ENCODE data around the gene NCCRP1. TPM values are rescaled to one million over a fixed set of nuclear protein-coding genes. Genes with fewer than 3 reads are reported as not detected.

NCCRP1 gene
- total and polyA plus RNA-seq, 7 experiments from 2014 or later: not detected

GRCh38 chr19:39180749-39181148 is 16.0 kb upstream of the NCCRP1 start:
- Mint-ChIP-seq H3K4me1 (peaks cover 0 to 4% (median 0%) of the 10 kb centered on the region in 7 donors), H3K36me3 (peaks cover 0 to 13% (median 0%) of the 10 kb centered on the region in 5 donors), H3K27ac (no peak overlapping the region), H3K4me3 (no peak overlapping the region), H3K27me3 (no peaks in the 10 kb centered on the region), H3K9me3 (no peaks in the 10 kb centered on the region)
- peaks cover 0 to 37% (median 0%) of the 10 kb centered on the region in 3 experiments for H3K36me3 ChIP-seq (ENCODE audit: control insufficient read depth in 2 of 3, insufficient read depth in 3 of 3, low read length in 3 of 3)
- ATAC-seq (no peak), DNase-seq (no peak)
- ChIA-PET CTCF (no interaction called here), POLR2A (no interaction called here)
- H3K4me3 ChIP-seq (ENCODE audit: low read length): no peak overlapping the region
- H3K27me3 ChIP-seq (ENCODE audit: control insufficient read depth in 2 of 2, insufficient read depth in 2 of 2, low read length in 2 of 2): no peaks in the 10 kb centered on the region
- H3K4me1 ChIP-seq (ENCODE audit: control insufficient read depth in 2 of 2, insufficient read depth in 2 of 2, low read length in 2 of 2): no peaks in the 10 kb centered on the region
- intact Hi-C loops (cut with micrococcal nuclease): no loop called here
- H3K9me3 ChIP-seq (ENCODE audit: control insufficient read depth in 2 of 3, low read length in 3 of 3): no peaks in the 10 kb centered on the region
- no peak overlapping the region for H3K27ac ChIP-seq (ENCODE audit: low read depth, low read length)

GRCh38 chr19:39181500-39182173 is 15.1 kb upstream of the NCCRP1 start:
- H3K27ac Mint-ChIP-seq: no peak overlapping the region
- Histone ChIP-seq H3K27me3 (ENCODE audit: control insufficient read depth in 2 of 2, insufficient read depth in 2 of 2, low read length in 2 of 2) (no peaks in the 10 kb centered on the region), H3K4me1 (ENCODE audit: control insufficient read depth in 2 of 2, insufficient read depth in 2 of 2, low read length in 2 of 2) (no peaks in the 10 kb centered on the region), H3K4me3 (ENCODE audit: low read length) (no peak overlapping the region), H3K9me3 (ENCODE audit: control insufficient read depth in 2 of 3, low read length in 3 of 3) (no peaks in the 10 kb centered on the region), H3K36me3 (ENCODE audit: control insufficient read depth in 2 of 3, insufficient read depth in 3 of 3, low read length in 3 of 3) (peaks cover 0 to 28% (median 0%) of the 10 kb centered on the region in 3 experiments), H3K27ac (ENCODE audit: low read depth, low read length) (no peak overlapping the region)
- H3K9me3 Mint-ChIP-seq: no peaks in the 10 kb centered on the region
- H3K27me3 Mint-ChIP-seq: no peaks in the 10 kb centered on the region
- H3K36me3 Mint-ChIP-seq: peaks cover 0 to 11% (median 0%) of the 10 kb centered on the region in 5 donors
- peaks cover 0 to 4% (median 0%) of the 10 kb centered on the region in 7 donors for H3K4me1 Mint-ChIP-seq
- DNase-seq (no peak), ATAC-seq (no peak)
- intact Hi-C loops (cut with micrococcal nuclease): no loop called here
- ChIA-PET POLR2A (interaction anchor here (0.5 kb wide), 1 partner anchor 1141 kb away, joined by 3 read pairs; no protein-coding TSS in a partner anchor), CTCF (no interaction called here)
- no peak overlapping the region for H3K4me3 Mint-ChIP-seq

DNA sequence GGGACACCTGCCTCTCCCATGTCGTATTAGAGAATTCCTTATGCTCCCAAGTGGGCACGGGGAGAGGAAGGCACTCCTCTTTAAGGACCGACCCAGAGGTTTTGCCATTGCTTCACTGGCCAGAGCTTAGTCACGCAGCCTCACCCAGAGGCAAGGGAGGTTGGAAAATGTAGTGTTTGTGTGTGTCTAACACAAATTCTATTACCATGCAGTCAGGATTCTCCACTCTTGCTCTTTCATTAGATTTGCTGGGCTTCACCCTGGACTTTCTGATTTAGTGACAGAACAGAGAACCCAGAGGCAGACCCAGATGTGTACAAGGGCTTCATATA is 14.6 kb upstream of the NCCRP1 start:
- H3K27ac Mint-ChIP-seq: no peak overlapping the region
- POLR2A ChIA-PET: interaction anchor here (0.5 kb wide), 1 partner anchor 1141 kb away, joined by 3 read pairs; no protein-coding TSS in a partner anchor

GRCh38 chr19:39183104-39183503 is 13.7 kb upstream of the NCCRP1 start:
- Histone ChIP-seq H3K27me3 (ENCODE audit: control insufficient read depth in 2 of 2, insufficient read depth in 2 of 2, low read length in 2 of 2) (no peaks in the 10 kb centered on the region), H3K9me3 (ENCODE audit: control insufficient read depth in 2 of 3, low read length in 3 of 3) (no peaks in the 10 kb centered on the region), H3K36me3 (ENCODE audit: control insufficient read depth in 2 of 3, insufficient read depth in 3 of 3, low read length in 3 of 3) (peaks cover 0 to 15% (median 0%) of the 10 kb centered on the region in 3 experiments), H3K4me1 (ENCODE audit: control insufficient read depth in 2 of 2, insufficient read depth in 2 of 2, low read length in 2 of 2) (no peaks in the 10 kb centered on the region), H3K27ac (ENCODE audit: low read depth, low read length) (no peak overlapping the region), H3K4me3 (ENCODE audit: low read length) (no peak overlapping the region)
- POLR2A ChIA-PET: no interaction called here
- no peak for DNase-seq
- Mint-ChIP-seq H3K27ac (no peak overlapping the region), H3K4me3 (no peak overlapping the region), H3K27me3 (peaks cover 0 to 7% (median 4%) of the 10 kb centered on the region in 5 donors), H3K9me3 (no peaks in the 10 kb centered on the region), H3K4me1 (peaks cover 0 to 6% (median 0%) of the 10 kb centered on the region in 7 donors), H3K36me3 (peaks cover 0 to 6% (median 0%) of the 10 kb centered on the region in 5 donors)
- CTCF ChIA-PET: no interaction called here
- ATAC-seq: no peak
- intact Hi-C loops (cut with micrococcal nuclease): no loop called here

More for the DNA sequence above, 14.6 kb upstream of the NCCRP1 start:
- Histone ChIP-seq H3K9me3 (ENCODE audit: control insufficient read depth in 2 of 3, low read length in 3 of 3) (no peaks in the 10 kb centered on the region), H3K4me1 (ENCODE audit: control insufficient read depth in 2 of 2, insufficient read depth in 2 of 2, low read length in 2 of 2) (no peaks in the 10 kb centered on the region), H3K4me3 (ENCODE audit: low read length) (no peak overlapping the region), H3K27me3 (ENCODE audit: control insufficient read depth in 2 of 2, insufficient read depth in 2 of 2, low read length in 2 of 2) (no peaks in the 10 kb centered on the region), H3K36me3 (ENCODE audit: control insufficient read depth in 2 of 3, insufficient read depth in 3 of 3, low read length in 3 of 3) (peaks cover 0 to 24% (median 0%) of the 10 kb centered on the region in 3 experiments), H3K27ac (ENCODE audit: low read depth, low read length) (no peak overlapping the region)
- Mint-ChIP-seq H3K4me1 (peaks cover 0 to 5% (median 0%) of the 10 kb centered on the region in 7 donors), H3K27me3 (peaks cover 0 to 2% (median 1%) of the 10 kb centered on the region in 5 donors), H3K36me3 (peaks cover 0 to 8% (median 0%) of the 10 kb centered on the region in 5 donors), H3K9me3 (no peaks in the 10 kb centered on the region), H3K4me3 (no peak overlapping the region)
- CTCF ChIA-PET: no interaction called here
- DNase-seq (no peak), ATAC-seq (no peak)
- intact Hi-C loops (cut with micrococcal nuclease): no loop called here

- ATAC-seq (no peak), DNase-seq (no peak)
- Histone ChIP-seq H3K36me3 (ENCODE audit: control insufficient read depth in 2 of 3, insufficient read depth in 3 of 3, low read length in 3 of 3) (no peaks in the 10 kb centered on the region), H3K9me3 (ENCODE audit: control insufficient read depth in 2 of 3, low read length in 3 of 3) (no peaks in the 10 kb centered on the region), H3K4me3 (ENCODE audit: low read length) (no peak overlapping the region), H3K4me1 (ENCODE audit: control insufficient read depth in 2 of 2, insufficient read depth in 2 of 2, low read length in 2 of 2) (no peaks in the 10 kb centered on the region), H3K27me3 (ENCODE audit: control insufficient read depth in 2 of 2, insufficient read depth in 2 of 2, low read length in 2 of 2) (no peaks in the 10 kb centered on the region), H3K27ac (ENCODE audit: low read depth, low read length) (no peak overlapping the region)
- H3K36me3 Mint-ChIP-seq: peaks cover 0 to 3% (median 0%) of the 10 kb centered on the region in 5 donors
- intact Hi-C loops (cut with micrococcal nuclease): no loop called here
- peaks cover 5 to 26% (median 10%) of the 10 kb centered on the region in 5 donors for H3K27me3 Mint-ChIP-seq
- POLR2A ChIA-PET: no interaction called here
- no peaks in the 10 kb centered on the region for H3K9me3 Mint-ChIP-seq
- H3K4me1 Mint-ChIP-seq: peaks cover 0 to 8% (median 0%) of the 10 kb centered on the region in 7 donors
- H3K27ac Mint-ChIP-seq: no peak overlapping the region
- CTCF ChIA-PET: interaction anchor here (1.1 to 2.6 kb wide), 3 partner anchors 11 to 152 kb away, joined by 3 to 10 read pairs (median 5); no protein-coding TSS in a partner anchor
- no peak overlapping the region for H3K4me3 Mint-ChIP-seq
These were observed 10.4 kb upstream of the NCCRP1 start for GRCh38 chr19:39186391-39186790.

GRCh38 chr19:39187552-39187943 is 9.2 kb upstream of the NCCRP1 start:
- intact Hi-C loops (cut with micrococcal nuclease): loop anchor here in 1 of 2 donors (1.0 kb wide), 1 partner anchor 225 kb away; no protein-coding TSS in a partner anchor
- CTCF ChIA-PET: interaction anchor here (1.5 to 2.6 kb wide), 2 partner anchors 65 to 154 kb away, joined by 3 to 10 read pairs; no protein-coding TSS in a partner anchor

DNA sequence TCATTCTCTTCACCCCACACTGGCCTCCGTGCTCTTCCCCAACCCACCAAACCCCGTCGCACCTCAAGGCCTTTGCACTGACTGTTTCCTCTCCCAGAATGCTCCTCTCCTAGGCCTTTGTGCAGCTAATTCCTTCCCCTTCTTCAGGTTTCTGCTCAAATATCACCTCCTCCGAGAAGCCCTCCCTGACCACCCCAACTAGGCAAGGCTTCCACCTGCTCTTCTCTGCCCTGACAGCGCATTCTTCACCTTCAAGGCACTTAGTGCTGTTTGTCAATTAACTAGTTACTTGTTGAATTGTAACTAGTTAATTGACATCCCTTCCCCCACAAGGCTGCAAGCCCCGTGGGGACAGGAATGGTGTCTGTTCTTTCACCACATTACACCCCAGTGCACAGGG is 7.8 kb upstream of the NCCRP1 start:
- H3K4me3 Mint-ChIP-seq: no peak overlapping the region
- ATAC-seq (no peak), DNase-seq (no peak)
- Histone ChIP-seq H3K27me3 (ENCODE audit: control insufficient read depth in 2 of 2, insufficient read depth in 2 of 2, low read length in 2 of 2) (no peaks in the 10 kb centered on the region), H3K4me1 (ENCODE audit: control insufficient read depth in 2 of 2, insufficient read depth in 2 of 2, low read length in 2 of 2) (no peaks in the 10 kb centered on the region), H3K27ac (ENCODE audit: low read depth, low read length) (no peak overlapping the region), H3K4me3 (ENCODE audit: low read length) (no peak overlapping the region), H3K9me3 (ENCODE audit: control insufficient read depth in 2 of 3, low read length in 3 of 3) (no peaks in the 10 kb centered on the region), H3K36me3 (ENCODE audit: control insufficient read depth in 2 of 3, insufficient read depth in 3 of 3, low read length in 3 of 3) (no peaks in the 10 kb centered on the region)
- POLR2A ChIA-PET: no interaction called here
- H3K27me3 Mint-ChIP-seq: peaks cover 10 to 38% (median 16%) of the 10 kb centered on the region in 5 donors
- H3K4me1 Mint-ChIP-seq: peaks cover 0 to 4% (median 0%) of the 10 kb centered on the region in 7 donors
- H3K36me3 Mint-ChIP-seq: no peaks in the 10 kb centered on the region
- CTCF ChIA-PET: no interaction called here
- no peaks in the 10 kb centered on the region for H3K9me3 Mint-ChIP-seq
- H3K27ac Mint-ChIP-seq: no peak overlapping the region
- intact Hi-C loops (cut with micrococcal nuclease): no loop called here

More at GRCh38 chr19:39187552-39187943, 9.2 kb upstream of the NCCRP1 start:
- Histone ChIP-seq H3K4me1 (ENCODE audit: control insufficient read depth in 2 of 2, insufficient read depth in 2 of 2, low read length in 2 of 2) (no peaks in the 10 kb centered on the region), H3K9me3 (ENCODE audit: control insufficient read depth in 2 of 3, low read length in 3 of 3) (no peaks in the 10 kb centered on the region), H3K4me3 (ENCODE audit: low read length) (no peak overlapping the region), H3K27me3 (ENCODE audit: control insufficient read depth in 2 of 2, insufficient read depth in 2 of 2, low read length in 2 of 2) (no peaks in the 10 kb centered on the region), H3K27ac (ENCODE audit: low read depth, low read length) (no peak overlapping the region), H3K36me3 (ENCODE audit: control insufficient read depth in 2 of 3, insufficient read depth in 3 of 3, low read length in 3 of 3) (no peaks in the 10 kb centered on the region)
- Mint-ChIP-seq H3K36me3 (no peaks in the 10 kb centered on the region), H3K9me3 (no peaks in the 10 kb centered on the region), H3K27me3 (peaks cover 5 to 31% (median 10%) of the 10 kb centered on the region in 5 donors), H3K27ac (peak overlapping the region in 2 of 9 donors; percentile 7 to 42), H3K4me1 (peaks cover 0 to 4% (median 0%) of the 10 kb centered on the region in 7 donors), H3K4me3 (no peak overlapping the region)
- POLR2A ChIA-PET: no interaction called here
- no peak for DNase-seq
- no peak for ATAC-seq

Data from naive thymus-derived CD4-positive, alpha-beta T cell (primary cell).